Measurements from ENCODE around the gene ERBB4. TPM values are rescaled to one million over a fixed set of nuclear protein-coding genes. Genes with fewer than 3 reads are reported as not detected.

Gene ERBB4
- total and polyA plus RNA-seq, 10 of the 15 experiments (the other 5 are each of a cell fraction or from before 2014, with no cell fraction given) = under 0.01 to 0.23 (median 0.01) TPM; not detected in 4

DNA sequence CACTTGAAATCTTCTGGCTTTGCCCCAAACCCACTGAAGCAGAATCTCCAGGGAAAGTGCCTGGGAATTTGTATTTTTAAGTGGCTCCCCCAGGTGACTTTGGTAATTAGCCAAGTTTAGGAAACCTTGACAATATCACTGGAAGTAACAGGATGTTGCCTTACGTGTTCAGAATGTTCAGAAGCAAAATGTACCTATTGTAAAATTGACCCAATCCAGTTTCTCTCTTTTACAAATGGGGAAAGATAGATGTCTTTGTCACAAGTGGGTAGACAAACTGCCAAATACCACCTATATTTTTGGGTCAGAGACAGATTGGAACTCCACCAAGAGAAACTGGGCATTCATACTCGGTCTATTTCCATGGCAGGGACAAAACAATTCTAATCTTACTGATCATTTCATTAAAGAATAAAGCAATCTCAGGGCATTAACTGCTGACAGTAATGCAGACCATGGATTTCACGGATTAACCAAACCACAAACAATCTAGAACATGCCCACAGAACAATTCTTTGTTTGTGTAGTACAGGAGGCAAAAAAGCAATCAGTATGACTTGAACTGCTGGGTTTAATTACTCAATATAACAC, 255.8 kb downstream of the ERBB4 start:
- no peak for ATAC-seq
- Histone ChIP-seq H4K20me1 (ENCODE audit: control insufficient read depth, insufficient read depth) (no peaks in the 10 kb centered on the region), H3K4me3 (no peak overlapping the region), H3K4me1 (ENCODE audit: control insufficient read depth, insufficient read depth, low read length) (no peaks in the 10 kb centered on the region), H3K27ac (ENCODE audit: control insufficient read depth, insufficient read depth) (no peak overlapping the region), H3K4me2 (ENCODE audit: control insufficient read depth, insufficient read depth) (no peak overlapping the region), H3K27me3 (replicated peaks in 1 of 2; ENCODE audit: control insufficient read depth in 2 of 2, insufficient read depth in 2 of 2, low read length in 1 of 2) (no peaks in the 10 kb centered on the region; a peak in 1 of 4 replicates), H3K79me2 (ENCODE audit: control insufficient read depth, insufficient read depth, low read length) (no peaks in the 10 kb centered on the region), H3K9ac (ENCODE audit: control insufficient read depth, insufficient read depth, low read length) (no peak overlapping the region), H3K9me3 (replicated peaks; ENCODE audit: control insufficient read depth, insufficient read depth, low read length) (no peaks in the 10 kb centered on the region), H3K36me3 (ENCODE audit: control insufficient read depth in 2 of 2, insufficient read depth in 2 of 2, low read length in 1 of 2) (no peaks in the 10 kb centered on the region), H2AFZ (ENCODE audit: control insufficient read depth, low read depth, low read length) (no peak overlapping the region)
- BruUV-seq (replicated peaks) = no TSS peak
- DNase-seq (ENCODE audit: low read depth, low spot score) = no peak
- CTCF ChIA-PET = no interaction called here
- TF ChIP-seq HCFC1 (IDR thresholded peaks at IDR 0.05; ENCODE audit: low read length) (no peak), STAT3 (IDR thresholded peaks at IDR 0.05; ENCODE audit: low read depth, low read length) (no peak), ZBED1 (IDR thresholded peaks at IDR 0.05; ENCODE audit: borderline replicate concordance) (no peak), RBBP5 (conservative IDR thresholded peaks at IDR 0.05) (no peak), CREB1 (IDR thresholded peaks at IDR 0.05; ENCODE audit: low read depth) (no peak), RUNX3 (IDR thresholded peaks at IDR 0.05; ENCODE audit: low read length) (no peak), ZNF24 (IDR thresholded peaks at IDR 0.05) (no peak), CEBPB (IDR thresholded peaks at IDR 0.05; ENCODE audit: borderline replicate concordance in 1 of 2, low read depth in 2 of 2, low read length in 2 of 2) (no peak), SMAD5 (IDR thresholded peaks at IDR 0.05; ENCODE audit: low read depth) (no peak), KDM1A (IDR thresholded peaks at IDR 0.05; ENCODE audit: borderline replicate concordance) (no peak), NFYA (IDR thresholded peaks at IDR 0.05; ENCODE audit: borderline replicate concordance, low read depth, low read length) (no peak), CEBPZ (IDR thresholded peaks at IDR 0.05; ENCODE audit: low read depth, low read length) (no peak), RAD51 (IDR thresholded peaks at IDR 0.05) (no peak), ZSCAN29 (IDR thresholded peaks at IDR 0.05) (no peak), TARDBP (IDR thresholded peaks at IDR 0.05; ENCODE audit: borderline replicate concordance) (no peak), MTA2 (IDR thresholded peaks at IDR 0.05; ENCODE audit: low read depth) (no peak), BRCA1 (IDR thresholded peaks at IDR 0.05; ENCODE audit: low read depth, low read length) (no peak), RELA (IDR thresholded peaks at IDR 0.05; ENCODE audit: borderline replicate concordance, partially characterized antibody) (no peak)
- TF ChIP-seq, protein P1, sequence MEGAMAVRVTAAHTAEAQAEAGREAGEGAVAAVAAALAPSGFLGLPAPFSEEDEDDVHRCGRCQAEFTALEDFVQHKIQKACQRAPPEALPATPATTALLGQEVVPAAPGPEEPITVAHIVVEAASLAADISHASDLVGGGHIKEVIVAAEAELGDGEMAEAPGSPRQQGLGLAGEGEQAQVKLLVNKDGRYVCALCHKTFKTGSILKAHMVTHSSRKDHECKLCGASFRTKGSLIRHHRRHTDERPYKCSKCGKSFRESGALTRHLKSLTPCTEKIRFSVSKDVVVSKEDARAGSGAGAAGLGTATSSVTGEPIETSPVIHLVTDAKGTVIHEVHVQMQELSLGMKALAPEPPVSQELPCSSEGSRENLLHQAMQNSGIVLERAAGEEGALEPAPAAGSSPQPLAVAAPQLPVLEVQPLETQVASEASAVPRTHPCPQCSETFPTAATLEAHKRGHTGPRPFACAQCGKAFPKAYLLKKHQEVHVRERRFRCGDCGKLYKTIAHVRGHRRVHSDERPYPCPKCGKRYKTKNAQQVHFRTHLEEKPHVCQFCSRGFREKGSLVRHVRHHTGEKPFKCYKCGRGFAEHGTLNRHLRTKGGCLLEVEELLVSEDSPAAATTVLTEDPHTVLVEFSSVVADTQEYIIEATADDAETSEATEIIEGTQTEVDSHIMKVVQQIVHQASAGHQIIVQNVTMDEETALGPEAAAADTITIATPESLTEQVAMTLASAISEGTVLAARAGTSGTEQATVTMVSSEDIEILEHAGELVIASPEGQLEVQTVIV (IDR thresholded peaks at IDR 0.05; ENCODE audit: borderline replicate concordance, partially characterized antibody) = no peak
- SMC1A ChIA-PET (ENCODE audit: uncharacterized antibody, unreplicated experiment) = no interaction called here
- no peak for FAIRE-seq
- in situ Hi-C loops (cut with MboI) (no loop called here), intact Hi-C loops (cut with micrococcal nuclease; ENCODE audit: unreplicated experiment) (no loop called here)
- 2% methylated on average over 3 of the region's 3 CpGs for WGBS (ENCODE audit: insufficient coverage, insufficient replicate concordance, low lambda C conversion rate, missing lambda C conversion rate)
- RAD21 ChIA-PET (ENCODE audit: unreplicated experiment) = no interaction called here
- POLR2A ChIA-PET = no interaction called here
